GM19025 (cell line): ENCODE results near the gene MAST4.

ENCODE experiments used
- ATAC-seq: cut with Tn5 transposase; IDR thresholded peaks from one replicate; pipeline ENCODE4 v1.9.1; 2021; ENCODE audit warnings: mild to moderate bottlenecking, low read depth, moderate library complexity; ENCODE audit not compliant: unreplicated experiment

The MAST4 gene

GRCh38 chr5:66644111-66644510 lies 47.9 kb downstream of the MAST4 start:
- no peak for ATAC-seq

- ATAC-seq: no peak
These were observed 48.8 kb downstream of the MAST4 start for GRCh38 chr5:66645039-66645438.

DNA sequence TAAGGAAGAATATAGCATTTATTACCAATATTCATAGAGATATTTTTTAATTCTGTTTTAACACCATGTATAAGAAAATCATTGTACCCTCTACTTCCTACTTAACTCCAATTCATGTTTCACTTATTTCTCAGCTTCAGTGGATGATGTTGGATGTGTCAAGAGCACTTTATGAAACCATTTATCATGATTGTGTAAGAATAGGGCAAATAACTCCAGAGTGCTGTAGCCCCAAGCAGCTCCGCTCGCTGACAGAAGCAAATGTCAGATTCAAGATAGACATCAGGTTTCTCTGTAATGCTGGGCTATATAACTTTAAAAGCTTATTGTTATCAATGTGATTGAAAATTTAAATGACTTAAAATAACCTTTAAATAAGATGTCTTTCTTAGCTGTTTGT lies 50.4 kb downstream of the MAST4 start:
- ATAC-seq: no peak

GRCh38 chr5:66647146-66647856 lies 51.1 kb downstream of the MAST4 start:
- ATAC-seq: no peak

GRCh38 chr5:66652818-66653217 lies 56.6 kb downstream of the MAST4 start:
- no peak for ATAC-seq

- no peak for ATAC-seq
These were observed 57.1 kb downstream of the MAST4 start for GRCh38 chr5:66653325-66653724.

GRCh38 chr5:66655395-66656324 lies 59.5 kb downstream of the MAST4 start:
- ATAC-seq: no peak

DNA sequence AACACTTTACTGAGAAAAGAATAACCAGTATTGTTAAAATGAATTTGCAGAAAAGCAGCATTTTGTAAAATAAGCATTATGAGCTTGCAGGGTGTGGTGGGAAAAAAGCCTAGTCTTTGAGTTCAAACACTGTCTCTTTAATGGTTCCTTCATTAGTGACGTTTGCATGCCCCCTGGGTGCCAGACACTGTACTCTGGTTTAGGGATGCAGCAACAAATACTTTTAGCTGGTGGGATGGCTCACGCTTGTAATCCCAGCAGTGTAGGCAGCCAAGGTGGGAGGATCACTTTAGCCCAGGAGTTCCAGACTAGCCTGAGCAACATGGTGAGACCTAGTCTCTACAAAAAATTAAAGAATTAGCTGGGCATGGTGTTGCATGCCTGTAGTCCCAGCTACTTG lies 62.3 kb downstream of the MAST4 start:
- ATAC-seq: no peak

DNA sequence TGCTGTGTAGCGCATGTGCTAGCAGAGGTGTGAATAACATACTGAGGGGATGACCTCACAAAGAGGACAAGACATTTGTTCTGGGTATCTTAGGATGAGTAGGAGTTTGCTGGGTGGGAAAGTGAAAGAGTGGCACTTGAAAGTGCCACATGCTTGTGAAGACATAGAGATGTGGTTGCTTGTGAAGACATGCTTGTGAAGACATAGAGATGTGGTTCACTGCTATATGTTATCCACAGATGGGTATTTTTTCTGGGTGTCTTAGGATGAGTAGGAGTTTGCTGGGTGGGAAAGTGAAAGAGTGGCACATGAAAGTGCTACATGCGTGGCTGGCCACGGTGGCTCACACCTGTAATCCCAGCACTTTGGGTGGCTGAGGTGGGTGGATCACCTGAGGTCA lies 63.6 kb downstream of the MAST4 start:
- no peak for ATAC-seq

DNA sequence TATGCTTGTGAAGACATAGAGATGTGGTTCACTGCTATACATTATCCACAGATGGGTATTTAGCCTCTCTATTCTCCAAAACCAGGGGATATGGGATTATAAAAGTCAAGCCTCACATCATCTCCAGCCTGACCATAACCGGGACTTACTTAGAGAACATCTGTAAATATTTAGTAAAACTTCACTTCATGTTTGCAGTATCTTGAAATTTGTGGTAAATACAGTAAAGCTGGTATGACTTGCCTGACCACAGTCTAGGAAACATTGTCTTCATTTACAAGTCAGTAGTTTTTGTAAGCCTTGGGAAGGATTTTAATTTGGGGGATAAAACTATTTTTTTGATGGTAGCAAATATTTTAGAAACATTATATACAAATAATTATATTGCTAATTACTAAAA lies 64.2 kb downstream of the MAST4 start:
- no peak for ATAC-seq

GRCh38 chr5:66661149-66661548 lies 65.0 kb downstream of the MAST4 start:
- ATAC-seq: no peak

DNA sequence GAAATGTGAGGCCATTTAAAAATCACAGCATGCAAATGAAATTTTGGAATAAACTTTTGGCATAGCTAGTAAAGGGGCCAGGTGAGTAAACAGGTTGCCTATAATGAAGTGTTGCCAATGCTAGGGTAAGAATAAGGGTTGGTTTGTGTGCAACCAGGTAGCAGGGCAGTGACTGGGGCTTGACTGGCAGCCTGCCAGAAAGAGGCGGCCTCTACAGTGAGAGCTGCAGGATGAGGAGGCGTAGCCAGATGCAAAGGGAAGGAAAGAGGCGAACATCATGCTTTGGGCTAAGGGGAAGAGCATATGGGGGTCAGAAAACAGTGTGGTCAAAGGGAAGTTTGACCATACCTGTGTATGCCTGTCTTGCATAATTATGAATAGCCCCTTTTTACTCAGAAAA lies 70.6 kb downstream of the MAST4 start:
- no peak for ATAC-seq

GRCh38 chr5:66669086-66669861 lies 73.1 kb downstream of the MAST4 start:
- ATAC-seq: no peak

DNA sequence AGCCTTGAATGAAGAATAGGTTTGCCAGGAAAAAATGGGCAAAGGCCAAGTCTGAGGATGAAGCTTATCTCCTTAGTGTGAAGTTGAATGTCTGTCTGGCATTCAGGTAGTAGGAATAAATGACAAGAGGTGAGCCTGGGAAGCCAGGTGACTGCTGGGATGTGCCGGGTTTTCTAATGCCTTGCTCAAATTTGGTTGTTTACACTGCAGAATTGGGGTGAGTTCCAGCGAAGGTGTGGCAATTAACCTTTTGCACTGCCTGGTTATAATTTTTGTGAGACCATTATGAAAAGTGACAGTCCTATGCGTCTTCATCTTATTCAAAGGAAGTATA lies 73.6 kb downstream of the MAST4 start:
- no peak for ATAC-seq

DNA sequence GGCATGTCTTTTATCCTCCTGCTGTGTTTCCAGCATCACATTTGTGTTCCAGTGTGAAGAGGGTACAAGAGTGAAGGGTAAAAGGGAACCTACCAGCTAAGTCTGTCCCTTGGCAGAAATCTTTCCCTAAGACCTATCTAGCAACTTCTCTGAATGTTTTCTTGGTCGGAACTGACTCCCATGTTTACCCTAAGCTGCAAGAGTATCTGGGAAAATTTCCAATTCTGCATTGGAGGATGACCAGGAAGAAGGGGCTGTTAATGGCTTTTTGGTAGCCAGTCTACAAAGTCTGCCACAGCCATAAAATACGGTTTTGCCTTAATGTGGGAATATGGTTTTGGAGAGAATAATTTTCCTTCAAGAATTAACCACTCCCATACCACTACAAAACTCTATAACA lies 75.1 kb downstream of the MAST4 start:
- no peak for ATAC-seq

- ATAC-seq: no peak
These were observed 78.6 kb downstream of the MAST4 start for GRCh38 chr5:66674802-66675201.

DNA sequence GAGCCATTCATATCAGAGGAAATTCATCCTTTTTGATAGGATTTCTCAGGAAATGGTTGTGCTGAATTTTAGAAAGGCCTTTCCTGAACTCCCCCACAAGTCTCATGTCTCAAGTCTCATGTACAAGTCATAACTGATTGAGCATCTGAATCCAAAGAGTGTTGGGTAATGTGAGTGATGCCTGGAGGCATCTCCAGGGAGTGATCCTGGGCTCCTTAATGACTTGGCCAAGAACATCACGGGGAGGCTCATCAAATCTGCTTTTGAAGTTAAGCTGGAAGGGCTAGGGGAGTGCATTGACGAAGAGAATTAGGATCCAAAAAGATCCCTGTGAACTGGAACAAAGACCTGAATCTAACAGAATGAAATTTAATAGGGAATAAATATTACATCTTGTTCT lies 79.2 kb downstream of the MAST4 start:
- ATAC-seq: no peak

GRCh38 chr5:66680221-66680620 lies 84.0 kb downstream of the MAST4 start:
- no peak for ATAC-seq

GRCh38 chr5:66680804-66681203 lies 84.6 kb downstream of the MAST4 start:
- no peak for ATAC-seq

DNA sequence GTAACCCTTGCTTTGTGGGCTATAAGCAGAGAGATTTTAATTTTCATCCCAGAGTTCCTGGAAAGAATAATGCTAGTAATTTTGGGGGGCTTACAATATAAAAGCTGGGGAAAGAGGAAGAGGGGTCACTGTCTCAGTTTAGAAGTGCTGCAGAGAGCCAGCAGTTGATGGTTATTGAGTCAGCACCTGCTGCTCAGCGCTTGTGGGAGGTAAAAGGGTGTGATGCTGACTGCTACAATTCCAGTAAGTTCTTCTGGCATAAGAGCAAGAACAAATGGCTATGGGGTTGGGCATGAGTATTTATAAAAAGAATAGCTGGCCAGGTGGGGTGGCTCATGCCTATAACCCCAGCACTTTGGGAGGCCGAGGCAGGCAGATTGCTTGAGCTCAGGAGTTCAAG lies 88.5 kb downstream of the MAST4 start:
- ATAC-seq: no peak

- ATAC-seq: no peak
These were observed 93.5 kb downstream of the MAST4 start for GRCh38 chr5:66689522-66690220.
